HG03565 (cell line): ENCODE measurements around the gene ICA1.

ENCODE experiments used
- ATAC-seq: cut with Tn5 transposase; IDR thresholded peaks from one replicate; pipeline ENCODE4 v1.9.1; 2021; ENCODE audit warnings: mild to moderate bottlenecking, moderate library complexity; ENCODE audit not compliant: unreplicated experiment

Gene ICA1

DNA sequence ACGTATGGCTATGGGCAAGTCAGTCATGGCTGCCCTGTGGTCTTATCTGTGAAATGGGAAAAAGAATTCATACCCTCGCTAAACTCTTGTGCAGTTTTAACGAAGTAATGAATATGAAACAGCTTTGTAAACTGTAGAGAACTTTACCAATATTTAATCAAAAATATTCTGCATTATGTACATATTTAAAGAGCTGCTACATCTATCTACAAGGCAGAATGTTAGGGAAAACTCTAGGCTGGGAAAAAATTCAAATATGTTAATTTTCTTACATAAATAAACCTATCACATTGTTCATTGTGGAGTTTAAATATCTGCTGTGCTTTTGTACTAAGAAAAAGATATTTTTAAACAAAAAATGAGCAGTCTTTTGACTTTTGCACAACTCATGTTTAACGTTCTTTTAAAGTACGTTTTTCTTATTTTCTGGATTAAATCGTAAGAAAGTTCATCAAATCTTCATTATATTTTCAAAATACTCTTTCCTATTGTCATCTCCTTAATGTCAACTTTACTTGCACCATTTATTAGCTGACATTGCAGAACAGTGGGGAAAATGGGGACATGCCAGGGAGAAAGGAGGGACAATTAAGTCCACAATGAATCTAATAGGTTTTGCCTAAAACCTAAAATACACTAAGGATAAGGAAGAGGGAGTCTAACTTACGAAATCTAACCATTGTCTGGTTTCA is 57.5 kb downstream of the ICA1 start:
- ATAC-seq: no peak

DNA sequence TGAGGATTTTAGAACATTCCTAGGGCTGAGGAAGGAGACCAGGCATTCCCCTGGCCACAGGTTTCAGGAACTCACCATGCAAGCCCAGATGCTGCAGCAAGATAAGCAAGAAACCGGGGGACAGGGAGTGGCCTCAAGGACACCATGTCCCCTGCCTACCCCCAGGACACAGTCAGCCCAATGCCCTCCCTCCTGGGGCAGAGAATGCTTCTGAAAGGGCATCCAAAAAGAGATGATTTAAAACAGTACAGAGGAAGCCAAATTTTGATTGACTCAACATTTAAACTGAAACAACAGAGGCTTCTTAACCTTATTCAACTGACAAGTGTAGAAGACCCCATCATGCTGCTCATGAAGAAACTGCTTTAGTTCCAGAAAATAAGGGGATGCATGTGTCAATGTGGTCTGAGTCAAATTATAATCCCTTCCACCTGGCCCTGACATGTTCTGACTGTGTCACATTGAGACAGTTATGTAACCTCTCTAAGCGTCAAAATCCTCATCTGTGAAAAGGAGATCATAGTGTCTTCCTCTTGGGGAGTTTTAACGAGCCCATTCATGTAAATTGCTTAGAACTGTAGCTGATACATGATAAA is 60.0 kb downstream of the ICA1 start:
- no peak for ATAC-seq

- no peak for ATAC-seq
Observed at GRCh38 chr7:8200717-8201116, 61.2 kb downstream of the ICA1 start.

DNA sequence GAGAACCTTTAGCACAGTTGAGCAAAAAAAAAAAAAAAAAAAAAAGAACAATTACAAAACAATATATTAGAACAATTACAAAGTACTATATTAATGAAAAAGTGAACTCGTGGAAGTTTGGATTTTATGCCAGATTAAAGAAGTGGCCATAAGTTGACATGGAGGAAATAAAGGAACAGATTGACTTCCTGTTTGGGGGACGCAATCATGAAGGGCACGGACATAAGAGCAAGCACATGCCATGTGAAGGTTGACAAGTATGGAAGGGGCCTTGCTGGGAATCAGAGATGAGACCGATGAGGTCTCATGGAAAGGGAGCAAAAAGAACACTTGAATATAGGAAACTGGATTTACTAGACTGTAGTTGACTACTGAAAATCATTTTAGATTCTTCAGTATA is 61.7 kb downstream of the ICA1 start:
- no peak for ATAC-seq

GRCh38 chr7:8197994-8198698 is 63.8 kb downstream of the ICA1 start:
- ATAC-seq: no peak

- ATAC-seq: no peak
Observed at GRCh38 chr7:8192897-8193296, 69.1 kb downstream of the ICA1 start.

DNA sequence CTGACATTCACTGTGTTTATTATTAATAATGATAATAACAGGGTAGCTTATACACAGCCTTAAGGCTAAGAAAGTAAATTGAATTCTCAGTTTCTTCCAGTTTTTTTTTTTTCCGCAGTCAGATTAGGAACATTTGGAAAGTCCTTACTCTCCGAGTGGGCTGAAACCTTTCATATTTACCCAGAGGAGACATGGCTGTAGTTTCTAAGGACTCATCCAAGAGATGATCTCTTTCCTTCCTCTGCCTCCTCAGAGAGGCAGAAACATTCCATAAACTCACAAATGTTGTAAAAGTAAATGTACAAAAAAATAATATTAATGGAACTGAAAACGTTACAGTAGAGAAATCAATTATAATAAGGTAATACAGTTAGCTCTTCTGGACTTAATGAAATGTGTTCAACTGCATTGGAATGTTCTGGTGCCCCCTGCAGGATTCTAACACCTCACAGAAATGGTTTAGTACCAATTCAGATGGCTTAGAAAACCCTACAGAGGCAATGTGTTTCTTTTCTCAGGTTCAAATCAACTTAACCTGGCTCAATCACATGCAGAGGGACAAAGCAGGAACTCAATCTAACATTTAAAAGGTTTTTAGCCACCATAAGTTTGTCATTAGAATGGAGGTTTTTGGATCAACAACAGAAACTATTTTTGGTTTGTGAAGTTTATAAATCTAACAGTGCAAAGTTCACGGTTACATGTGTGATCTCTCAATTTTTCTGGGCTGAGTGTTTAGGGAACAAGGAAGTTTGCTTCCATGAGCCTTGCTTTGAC is 71.7 kb downstream of the ICA1 start:
- ATAC-seq: peak; percentile 86

DNA sequence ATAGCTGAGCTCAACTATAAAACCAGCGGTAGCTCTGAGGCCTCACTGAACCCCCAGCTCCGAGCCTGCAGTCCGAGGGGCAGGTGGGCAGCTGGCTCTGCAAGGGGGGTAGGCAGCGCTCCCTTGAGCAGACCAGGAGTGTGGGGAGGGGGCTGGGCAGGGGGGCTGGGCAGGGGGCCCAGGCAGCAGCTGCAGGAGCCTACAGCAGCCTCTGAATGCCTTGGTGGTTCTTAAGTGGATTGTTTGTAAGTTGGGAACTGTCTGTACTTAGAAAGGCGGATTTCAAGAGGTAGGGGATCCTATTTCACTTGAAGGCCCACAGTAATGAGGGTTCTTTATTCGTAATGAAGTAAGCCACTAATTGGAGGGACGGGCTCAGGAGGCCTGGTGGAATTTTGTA is 72.3 kb downstream of the ICA1 start:
- ATAC-seq: no peak

DNA sequence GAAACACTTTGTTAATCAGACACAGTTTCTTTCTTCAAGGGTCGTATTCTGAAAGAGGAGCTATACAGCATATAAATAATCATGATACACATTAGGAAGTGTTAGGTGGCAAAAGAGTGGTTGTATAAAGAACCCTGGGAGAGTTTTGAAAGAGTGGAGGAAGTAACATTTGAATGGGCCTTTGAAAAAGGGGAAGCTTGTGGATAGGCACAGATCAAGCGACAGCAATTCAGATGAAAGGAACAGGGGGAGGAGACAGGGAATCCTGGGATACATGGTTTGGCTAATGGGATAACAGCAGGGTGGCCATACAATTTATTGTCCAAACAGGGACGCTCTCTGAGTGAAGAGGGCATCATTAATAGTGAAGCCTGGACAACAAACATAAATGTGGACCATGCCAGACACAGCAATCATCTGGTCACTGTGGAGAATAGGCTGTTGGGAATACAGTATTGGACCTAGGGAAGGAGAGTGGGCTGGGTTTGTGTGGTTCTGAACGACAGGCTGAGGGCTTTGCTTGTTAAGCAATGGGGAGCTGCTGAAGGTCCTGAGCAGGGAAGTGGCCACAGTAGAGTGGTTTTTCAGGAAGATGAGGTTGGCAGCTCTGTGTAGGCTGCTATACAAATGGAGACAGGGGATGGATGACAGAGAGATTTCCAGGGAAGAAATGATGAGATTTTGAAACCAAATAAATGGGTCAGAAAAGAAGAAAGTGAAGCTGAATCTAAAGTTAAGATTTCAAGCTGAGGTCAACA is 75.9 kb downstream of the ICA1 start:
- ATAC-seq: no peak

DNA sequence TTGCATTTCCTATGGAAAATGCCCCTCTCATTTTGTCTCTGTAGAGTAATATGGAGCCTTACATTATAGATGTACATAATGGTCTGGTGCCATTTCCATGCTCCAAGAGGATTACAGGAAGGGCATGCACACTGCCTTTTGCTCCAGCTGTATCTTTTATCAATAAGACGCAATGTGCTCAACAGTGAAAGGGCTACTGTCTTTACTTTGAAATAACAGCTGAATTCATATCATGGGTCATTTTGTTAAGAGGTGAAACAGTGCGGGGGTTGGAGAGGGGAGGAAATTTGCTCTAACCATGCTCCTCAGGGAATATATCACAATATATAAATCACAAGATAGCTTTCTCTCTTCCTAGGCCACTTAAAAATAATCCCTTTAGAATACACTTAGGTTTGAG is 77.7 kb downstream of the ICA1 start:
- no peak for ATAC-seq

- no peak for ATAC-seq
Observed at GRCh38 chr7:8179486-8179885, 82.5 kb downstream of the ICA1 start.

GRCh38 chr7:8178353-8178752 is 83.6 kb downstream of the ICA1 start:
- ATAC-seq: no peak

DNA sequence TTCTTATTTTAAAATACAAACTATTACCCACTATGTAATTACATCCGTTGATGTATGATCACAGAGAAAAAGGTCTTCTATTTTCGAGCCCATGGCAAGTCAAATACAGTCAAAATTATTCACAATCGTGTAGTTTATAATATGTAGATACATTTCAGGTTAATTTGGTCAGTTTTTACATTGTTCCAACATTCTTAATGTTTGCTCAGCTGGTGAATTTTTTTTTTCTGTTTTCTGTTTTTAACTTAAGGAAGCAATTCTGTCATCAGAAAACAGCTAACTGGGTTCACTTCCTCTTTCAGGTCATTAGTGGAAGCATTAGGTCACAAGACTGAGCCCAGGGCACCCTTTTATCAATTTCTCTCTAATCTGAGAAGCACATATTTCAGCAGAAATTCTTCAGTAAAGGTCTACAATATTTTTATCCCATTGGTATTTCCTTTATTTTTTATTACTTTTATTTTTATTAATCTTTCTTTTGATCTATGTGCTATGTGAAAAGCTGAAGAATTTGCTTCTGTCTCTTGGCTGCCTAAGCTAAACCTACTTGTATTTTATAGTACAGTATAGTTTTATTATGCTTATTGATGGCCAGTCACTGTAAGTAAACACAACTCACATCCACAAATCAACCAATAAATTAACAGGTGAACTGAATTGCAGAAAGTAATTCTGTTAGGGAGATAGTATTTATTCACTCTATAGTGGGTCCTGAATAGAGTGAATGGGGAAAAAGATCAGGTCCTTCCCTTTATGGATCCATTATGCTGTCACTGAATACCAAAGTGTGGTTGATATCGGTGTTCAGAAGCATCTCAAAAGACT is 84.6 kb downstream of the ICA1 start:
- peak; percentile 30 for ATAC-seq

DNA sequence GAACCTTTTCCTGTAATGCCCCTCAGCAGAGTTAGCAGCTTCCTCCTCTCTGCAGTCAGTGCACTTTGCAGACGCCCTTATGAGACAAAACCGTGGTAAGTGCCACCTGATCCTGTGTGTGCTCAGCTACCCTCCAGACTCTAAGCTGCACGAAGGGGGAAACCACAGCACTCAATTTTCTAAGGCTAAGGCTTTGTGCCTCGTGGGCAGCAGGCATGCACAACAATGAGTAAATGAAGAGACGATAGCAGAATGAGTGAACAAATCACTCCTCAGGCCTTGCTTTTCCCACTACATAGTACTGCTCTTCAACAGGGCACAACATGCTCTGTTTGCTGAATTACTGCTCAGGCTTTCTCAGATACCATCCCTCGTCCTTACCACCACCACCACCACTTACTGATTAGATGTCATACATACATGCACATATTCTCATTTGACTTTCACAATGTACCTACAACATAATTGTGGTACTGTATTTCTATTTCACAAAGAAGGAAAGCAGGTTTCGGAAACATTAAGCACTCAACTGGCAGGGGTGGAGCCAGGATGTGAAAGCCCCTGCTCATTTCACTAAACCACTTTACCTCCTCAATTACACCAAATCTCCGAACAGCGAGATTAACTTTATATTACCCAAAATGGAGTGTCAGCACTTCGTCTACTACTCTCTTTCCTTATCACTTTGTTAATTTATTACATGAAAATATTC is 85.4 kb downstream of the ICA1 start:
- peak; percentile 67 for ATAC-seq

- ATAC-seq: no peak
Observed at GRCh38 chr7:8175929-8176369, 86.0 kb downstream of the ICA1 start.

DNA sequence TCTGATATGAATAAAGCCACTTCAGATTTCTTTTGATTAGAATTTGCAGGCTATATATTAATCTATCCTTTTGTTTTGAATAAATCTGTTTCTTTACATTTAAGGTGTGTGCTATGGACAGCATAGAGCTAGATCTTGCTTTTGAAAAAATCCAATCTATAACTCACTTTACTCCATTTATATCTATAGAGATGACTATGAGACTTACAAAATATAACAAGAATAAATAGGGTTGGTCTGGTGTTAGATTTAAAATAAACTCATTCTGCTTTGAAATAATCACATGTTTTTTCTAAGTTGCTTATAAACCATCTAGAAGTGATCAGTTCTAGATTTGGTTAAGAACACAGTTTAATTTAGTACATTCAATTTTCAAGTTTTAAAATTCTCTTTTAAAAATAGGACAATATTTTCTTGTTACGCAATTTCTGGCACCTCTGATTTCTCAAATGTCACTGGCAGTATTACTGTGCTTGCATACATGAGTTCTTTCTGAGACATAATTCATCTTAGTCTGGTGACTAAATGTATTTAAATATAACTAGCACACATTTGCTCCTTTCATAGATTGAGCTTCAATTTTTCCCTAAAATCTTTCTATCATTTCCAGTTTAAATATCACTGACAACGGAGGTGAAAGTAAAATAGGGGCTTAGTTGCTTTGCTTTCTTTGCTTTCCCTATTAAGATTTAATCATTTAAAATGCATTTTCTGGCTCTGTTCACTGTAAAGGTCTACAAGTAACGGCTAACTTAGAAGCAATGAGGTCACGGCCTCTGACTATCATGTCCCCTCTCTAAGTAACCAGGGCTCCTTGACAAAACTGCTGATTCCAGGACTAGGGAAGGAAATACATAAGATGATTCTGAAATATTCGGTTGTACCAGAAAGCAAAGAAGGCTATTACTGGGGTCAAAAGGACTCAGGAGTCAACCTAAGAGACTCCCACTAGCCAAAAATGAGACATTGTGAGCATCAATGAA is 89.3 kb downstream of the ICA1 start:
- ATAC-seq: no peak

GRCh38 chr7:8169171-8169570 is 92.8 kb downstream of the ICA1 start:
- ATAC-seq: no peak

- no peak for ATAC-seq
Observed at GRCh38 chr7:8168336-8168735, 93.6 kb downstream of the ICA1 start.
